OCI-LY3 (cell line): Measurements from ENCODE around the gene THOC6.

Experiments
- EZH2phosphoT487 ChIP-seq: fragments of 200-600 bp; shearing (Covaris generic); IDR thresholded peaks from 2 replicates; pipeline ENCODE4 v1.6.1; 2018; ENCODE audit warnings: antibody characterized with exemption, mixed run types, low read depth
- TF ChIP-seq, protein P1 (sequence below): fragments of 200-600, 300-600 bp; sonication (generic); IDR thresholded peaks from 2 replicates; pipeline ENCODE4 v1.5.1; 2014; ENCODE audit warnings: antibody characterized with exemption, low read length, low read depth

DNA sequence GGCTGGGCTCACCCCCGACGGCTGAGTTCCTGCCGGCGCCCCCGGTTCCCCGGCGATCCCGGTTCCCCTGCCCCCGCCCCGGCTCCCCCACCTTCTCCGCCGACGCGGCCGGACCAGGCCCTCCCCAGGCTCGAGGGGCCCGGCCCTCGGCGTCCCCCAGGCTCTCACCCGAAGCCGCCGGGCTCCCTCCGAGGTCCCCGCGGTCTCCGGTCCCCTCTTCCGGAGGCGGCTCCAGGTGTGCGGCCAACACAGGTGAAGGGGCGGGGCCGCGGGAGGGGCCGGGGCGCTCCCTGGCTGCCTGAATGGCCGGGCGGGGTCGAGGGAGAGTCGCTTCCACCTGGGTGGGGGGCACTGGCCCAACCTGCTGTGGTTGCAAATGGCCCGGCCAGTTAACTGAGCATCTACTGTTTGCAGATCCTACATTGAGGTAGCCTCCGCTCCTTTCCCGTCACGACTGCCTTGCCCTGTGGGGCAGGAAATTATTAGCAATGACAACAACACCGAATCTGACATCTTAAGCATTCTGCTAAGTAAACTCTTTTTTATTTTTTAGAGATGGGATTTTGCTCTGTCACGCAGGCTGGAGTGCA is 13.0 kb downstream of the THOC6 start, which contains the start of gene BICDL2:
- TF ChIP-seq, protein P1, sequence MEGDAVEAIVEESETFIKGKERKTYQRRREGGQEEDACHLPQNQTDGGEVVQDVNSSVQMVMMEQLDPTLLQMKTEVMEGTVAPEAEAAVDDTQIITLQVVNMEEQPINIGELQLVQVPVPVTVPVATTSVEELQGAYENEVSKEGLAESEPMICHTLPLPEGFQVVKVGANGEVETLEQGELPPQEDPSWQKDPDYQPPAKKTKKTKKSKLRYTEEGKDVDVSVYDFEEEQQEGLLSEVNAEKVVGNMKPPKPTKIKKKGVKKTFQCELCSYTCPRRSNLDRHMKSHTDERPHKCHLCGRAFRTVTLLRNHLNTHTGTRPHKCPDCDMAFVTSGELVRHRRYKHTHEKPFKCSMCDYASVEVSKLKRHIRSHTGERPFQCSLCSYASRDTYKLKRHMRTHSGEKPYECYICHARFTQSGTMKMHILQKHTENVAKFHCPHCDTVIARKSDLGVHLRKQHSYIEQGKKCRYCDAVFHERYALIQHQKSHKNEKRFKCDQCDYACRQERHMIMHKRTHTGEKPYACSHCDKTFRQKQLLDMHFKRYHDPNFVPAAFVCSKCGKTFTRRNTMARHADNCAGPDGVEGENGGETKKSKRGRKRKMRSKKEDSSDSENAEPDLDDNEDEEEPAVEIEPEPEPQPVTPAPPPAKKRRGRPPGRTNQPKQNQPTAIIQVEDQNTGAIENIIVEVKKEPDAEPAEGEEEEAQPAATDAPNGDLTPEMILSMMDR: no peak
- TF ChIP-seq EZH2phosphoT487: no peak
